ENCODE results near the gene OR10AD1.

The OR10AD1 gene

GRCh38 chr12:48189331-48190125 lies 13.6 kb downstream of the OR10AD1 start:
- no peak for DNase-seq (ENCODE audit: extremely low read depth, low read depth)
- peak; percentile 86 for TF ChIP-seq CTCF (IDR thresholded peaks at IDR 0.05; ENCODE audit: low read depth, low read length)

GRCh38 chr12:48187916-48188695 lies 15.0 kb downstream of the OR10AD1 start:
- no peak for DNase-seq (ENCODE audit: extremely low read depth, low read depth)
- no peak for TF ChIP-seq CTCF (IDR thresholded peaks at IDR 0.05; ENCODE audit: low read depth, low read length)

DNA sequence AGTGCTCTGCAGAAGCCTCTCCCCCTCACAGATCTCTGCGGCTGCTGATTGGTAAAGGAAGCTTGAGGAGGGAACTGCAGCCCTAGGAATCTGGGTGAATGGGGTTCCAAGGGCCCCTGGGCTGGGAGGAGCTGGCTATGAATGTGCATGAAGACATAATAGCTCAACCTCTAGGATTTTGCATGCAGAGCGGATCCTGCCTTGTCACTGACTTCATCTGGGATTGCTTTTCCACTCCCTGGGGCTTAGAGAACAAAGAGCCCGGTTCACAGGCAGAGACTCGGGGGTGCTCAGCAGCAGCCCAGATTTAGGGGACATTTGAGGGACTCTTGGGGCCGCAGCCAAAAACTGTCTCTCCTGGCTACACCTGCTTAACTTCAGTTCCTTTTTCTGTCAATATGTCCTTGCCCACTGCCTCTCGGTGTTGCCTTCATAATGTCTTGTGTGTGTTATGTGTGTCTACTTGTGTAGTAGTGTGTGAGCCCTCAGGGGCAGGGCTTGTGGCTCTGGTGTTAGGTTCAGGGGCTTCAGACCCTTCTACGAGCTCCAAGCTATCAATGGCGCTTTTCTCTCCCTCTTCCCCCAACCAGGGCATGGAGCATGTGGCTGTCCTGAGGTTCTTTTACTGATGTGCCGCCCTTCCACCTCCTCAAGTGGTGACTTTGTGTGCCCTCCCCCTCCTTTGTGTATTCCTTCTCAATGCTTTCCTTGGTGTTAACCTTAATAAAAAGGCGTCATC lies 17.7 kb downstream of the OR10AD1 start:
- TF ChIP-seq CTCF (IDR thresholded peaks at IDR 0.05; ENCODE audit: low read depth, low read length) = no peak
- DNase-seq (ENCODE audit: extremely low read depth, low read depth) = no peak

- DNase-seq (ENCODE audit: extremely low read depth, low read depth) = no peak
- TF ChIP-seq CTCF (IDR thresholded peaks at IDR 0.05; ENCODE audit: low read depth, low read length) = no peak
Observed at GRCh38 chr12:48184549-48184922, 18.6 kb downstream of the OR10AD1 start.

- DNase-seq (ENCODE audit: extremely low read depth, low read depth) = no peak
- no peak for TF ChIP-seq CTCF (IDR thresholded peaks at IDR 0.05; ENCODE audit: low read depth, low read length)
Observed at GRCh38 chr12:48183876-48184548, 19.1 kb downstream of the OR10AD1 start.

DNA sequence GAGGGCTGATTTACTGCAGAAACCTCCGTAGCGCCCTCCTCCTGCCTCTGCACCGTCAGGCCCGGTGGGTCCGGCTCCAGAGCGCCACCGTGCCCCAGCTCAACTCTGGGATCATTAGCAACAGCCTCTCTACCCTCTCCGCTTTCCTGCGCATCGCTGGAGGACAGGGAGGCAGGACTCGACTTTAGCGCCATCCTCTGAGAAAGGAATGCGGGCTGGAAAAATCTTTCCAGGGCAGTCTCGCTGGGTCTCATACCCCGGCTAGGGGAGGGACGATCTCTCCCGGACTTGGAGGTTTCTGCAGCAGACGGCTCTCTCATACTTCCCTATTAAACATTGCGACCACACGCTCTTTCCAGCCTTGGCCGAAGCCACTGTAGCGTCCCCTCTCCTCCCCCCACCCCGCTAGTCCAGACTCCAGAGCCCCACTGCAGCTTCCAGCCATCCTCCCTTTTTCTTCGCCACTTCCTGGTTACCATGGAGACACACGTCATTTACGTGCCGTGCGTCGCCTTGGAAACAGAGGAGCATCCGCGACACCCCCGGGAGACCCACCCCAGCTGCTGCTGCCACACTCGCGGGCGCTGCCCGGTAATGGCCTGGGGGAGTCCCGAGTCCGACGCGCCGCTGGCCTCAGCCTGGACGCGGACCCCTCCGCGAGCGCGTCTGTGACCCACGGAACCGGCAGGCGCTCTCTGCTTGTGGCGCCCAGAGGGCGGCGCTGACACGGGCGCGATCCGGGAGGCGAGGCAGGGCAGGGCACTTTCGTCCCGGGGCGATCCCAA lies 19.8 kb downstream of the OR10AD1 start, which contains the start of gene CCDC184:
CCDC184 (plus strand) TSS at position 554 of the 785 bp plus-strand sequence. CDS start 479 bp downstream, outside the sequence.
- TF ChIP-seq CTCF (IDR thresholded peaks at IDR 0.05; ENCODE audit: low read depth, low read length) = peak; percentile 40
- DNase-seq (ENCODE audit: extremely low read depth, low read depth) = no peak

All from AG09319 (cell line).